Muscle of leg (tissue), 11 donors: ENCODE results near the gene SLC9A7. TPM values are rescaled to one million over a fixed set of nuclear protein-coding genes. Genes with fewer than 3 reads are reported as not detected.

ENCODE experiments used
- DNase-seq: peaks from one replicate; pipeline ENCODE4 v3.0.0; 2013
- H3K27ac ChIP-seq: one replicate; pipeline ENCODE4 v1.5.1; 2013; ENCODE audit warnings: mild to moderate bottlenecking, low read length, control low read depth
- H3K27me3 ChIP-seq: one replicate; pipeline ENCODE4 v1.6.1; 2013; ENCODE audit warnings: low read length; ENCODE audit not compliant: control insufficient read depth, insufficient read depth
- H3K36me3 ChIP-seq: one replicate; pipeline ENCODE4 v1.6.1; 2013; ENCODE audit warnings: low read length; ENCODE audit not compliant: control insufficient read depth, insufficient read depth
- H3K4me1 ChIP-seq: one replicate; pipeline ENCODE4 v1.6.1; 2013; ENCODE audit warnings: low read length; ENCODE audit not compliant: control insufficient read depth, insufficient read depth
- H3K4me3 ChIP-seq: one replicate; pipeline ENCODE4 v1.5.1; 2013; ENCODE audit warnings: low read length, control low read depth
- H3K9me3 ChIP-seq: replicated peaks from 2 replicates; pipeline ENCODE4 v1.6.1; 2013; ENCODE audit warnings: low read depth, low read length; ENCODE audit not compliant: control insufficient read depth
- WGBS: methylation state at CpG from one replicate; pipeline ENCODE4 v1.1.5; 2013; ENCODE audit warnings: missing lambda C conversion rate; ENCODE audit not compliant: insufficient coverage; 5-methylcytosine and 5-hydroxymethylcytosine counted together
- polyA plus RNA-seq, 8 donors: library from polyadenylated mRNA; unstranded; fragments of 120-200 nt; gene quantifications; one replicate each; pipeline versions ENCODE4 v1.2.1 to v1.2.3, GENCODE V29; 2013; ENCODE audit warnings: inconsistent platforms in 1 of 8, low replicate concordance in 1 of 8; ENCODE audit not compliant: insufficient read length in 8 of 8, insufficient read depth in 1 of 8
- total RNA-seq: library from RNA; stranded (reverse); fragments of 120-200 nt; gene quantifications from one replicate; pipeline ENCODE4 v1.2.4, GENCODE V29; 2013

Gene SLC9A7
- total and polyA plus RNA-seq, 9 donors, result 5.4 to 12.3 (median 6.7) TPM

GRCh38 chrX:46589977-46590723, 168.8 kb downstream of the SLC9A7 start:
- no peak overlapping the region for H3K4me3 ChIP-seq
- WGBS, result no CpG with 5 or more reads among the region's 7 CpGs
- peak; percentile 40 for DNase-seq
- H3K9me3 ChIP-seq, result no peaks in the 10 kb centered on the region
- peaks cover 10% of the 10 kb centered on the region for H3K27me3 ChIP-seq
- H3K36me3 ChIP-seq, result no peaks in the 10 kb centered on the region
- H3K27ac ChIP-seq, result no peak overlapping the region
- peaks cover 7% of the 10 kb centered on the region for H3K4me1 ChIP-seq

- Histone ChIP-seq H3K9me3 (no peaks in the 10 kb centered on the region), H3K27me3 (peaks cover 10% of the 10 kb centered on the region), H3K36me3 (no peaks in the 10 kb centered on the region), H3K4me1 (peaks cover 14% of the 10 kb centered on the region), H3K27ac (peak overlapping the region; percentile 39), H3K4me3 (no peak overlapping the region)
- 35% methylated on average over 3 of the region's 4 CpGs for WGBS
- DNase-seq, result peak; percentile 68
These were observed 170.7 kb downstream of the SLC9A7 start for GRCh38 chrX:46588263-46588662.

DNA sequence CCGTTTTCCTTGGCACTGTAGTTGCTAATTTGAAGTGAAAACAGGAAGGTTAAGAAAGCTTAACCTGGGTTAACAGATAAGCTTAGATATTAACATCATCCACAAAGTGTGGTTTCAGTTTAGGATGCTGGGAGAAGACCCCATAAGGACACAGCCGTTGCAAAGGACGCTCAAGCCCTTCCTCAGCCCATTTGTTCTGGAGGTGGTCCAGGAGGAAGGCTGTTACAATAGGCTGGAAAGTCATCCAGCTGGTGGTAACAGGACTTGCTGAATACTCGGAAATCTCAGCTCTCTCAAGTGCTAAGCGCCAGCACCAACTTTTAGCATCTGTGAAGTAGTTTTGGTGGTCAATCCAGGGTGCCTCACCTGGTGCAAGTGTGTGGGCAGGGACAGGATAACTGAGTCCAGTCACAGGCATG, 171.2 kb downstream of the SLC9A7 start:
- peak; percentile 71 for DNase-seq
- peaks cover 18% of the 10 kb centered on the region for H3K4me1 ChIP-seq
- H3K4me3 ChIP-seq, result no peak overlapping the region
- 44% methylated on average over 2 of the region's 5 CpGs for WGBS
- H3K9me3 ChIP-seq, result no peaks in the 10 kb centered on the region
- H3K27me3 ChIP-seq, result peaks cover 10% of the 10 kb centered on the region
- H3K36me3 ChIP-seq, result no peaks in the 10 kb centered on the region
- H3K27ac ChIP-seq, result peak overlapping the region; percentile 39

DNA sequence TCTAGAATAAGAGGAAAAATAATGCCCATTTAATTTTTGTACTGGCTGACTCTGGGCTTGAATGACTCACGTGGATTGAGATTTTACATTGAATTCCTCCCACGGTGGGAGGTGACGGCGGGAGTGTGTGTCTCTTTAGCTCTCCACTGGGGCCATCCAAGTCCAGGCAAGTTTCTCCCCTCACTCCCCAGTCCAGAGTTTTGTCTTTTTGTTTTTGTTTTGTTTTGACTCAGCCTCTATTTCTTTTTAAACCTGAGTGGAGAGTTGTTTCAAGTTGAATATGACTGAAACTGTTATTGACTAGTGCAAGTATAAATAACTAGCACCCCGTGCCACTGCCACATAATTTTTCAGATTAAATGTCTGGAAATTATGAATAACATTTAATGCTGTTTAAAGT, 171.8 kb downstream of the SLC9A7 start:
- WGBS, result 40% methylated on average over 3 of the region's 5 CpGs
- Histone ChIP-seq H3K9me3 (no peaks in the 10 kb centered on the region), H3K4me1 (peaks cover 18% of the 10 kb centered on the region), H3K36me3 (no peaks in the 10 kb centered on the region), H3K27me3 (peaks cover 8% of the 10 kb centered on the region), H3K4me3 (no peak overlapping the region), H3K27ac (peak overlapping the region; percentile 1)
- DNase-seq, result no peak

DNA sequence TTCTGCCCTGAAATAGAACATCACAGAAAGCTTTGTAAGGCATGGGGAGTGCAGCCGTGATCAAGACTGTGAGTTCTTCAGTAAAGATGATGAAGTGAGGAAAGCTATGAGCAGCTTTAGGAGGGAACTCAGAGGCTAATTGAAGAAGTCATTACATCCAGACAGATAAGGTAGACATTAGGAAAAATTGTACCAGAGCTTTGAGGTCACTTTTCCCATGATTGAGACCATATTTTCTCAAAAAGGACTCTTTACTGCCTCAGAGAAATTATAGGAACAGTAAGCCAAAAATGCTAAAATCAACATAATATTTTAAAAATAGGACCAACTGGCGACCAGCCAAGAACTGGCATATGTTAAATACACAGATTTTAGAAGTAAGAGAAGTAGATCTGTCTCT, 174.2 kb downstream of the SLC9A7 start:
- 50% methylated on average over 1 of the region's 2 CpGs for WGBS

DNA sequence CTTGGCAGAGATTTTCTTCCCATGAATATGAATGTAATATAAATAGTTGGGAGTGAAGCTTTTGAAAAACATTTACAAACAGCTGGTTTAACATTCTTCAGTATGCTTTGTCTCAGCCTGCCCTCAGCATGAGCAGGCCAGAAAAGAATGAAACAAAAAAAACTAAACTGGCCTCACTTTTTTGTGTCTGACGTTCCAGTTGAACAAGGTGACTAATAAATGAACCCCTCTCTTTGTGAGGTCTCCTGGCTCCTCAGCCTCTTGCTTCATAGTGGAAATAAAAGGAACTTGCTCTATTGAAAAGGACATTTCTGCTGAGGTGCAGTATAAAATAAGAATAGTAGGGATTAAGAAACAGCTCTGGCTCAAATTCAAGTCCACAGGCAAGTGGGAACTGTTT, 176.0 kb downstream of the SLC9A7 start:
- peak; percentile 35 for DNase-seq
- H3K9me3 ChIP-seq, result no peaks in the 10 kb centered on the region
- no peaks in the 10 kb centered on the region for H3K36me3 ChIP-seq
- no peak overlapping the region for H3K4me3 ChIP-seq
- peak overlapping the region; percentile 75 for H3K27ac ChIP-seq
- H3K27me3 ChIP-seq, result peaks cover 3% of the 10 kb centered on the region
- peaks cover 15% of the 10 kb centered on the region for H3K4me1 ChIP-seq
- no CpG with 5 or more reads among the region's 1 CpG for WGBS

More for the DNA sequence above, 174.2 kb downstream of the SLC9A7 start:
- no peaks in the 10 kb centered on the region for H3K9me3 ChIP-seq
- no peak overlapping the region for H3K4me3 ChIP-seq
- peaks cover 8% of the 10 kb centered on the region for H3K27me3 ChIP-seq
- H3K4me1 ChIP-seq, result peaks cover 18% of the 10 kb centered on the region
- no peak for DNase-seq
- H3K27ac ChIP-seq, result no peak overlapping the region
- H3K36me3 ChIP-seq, result no peaks in the 10 kb centered on the region

GRCh38 chrX:46582325-46582724, 176.6 kb downstream of the SLC9A7 start:
- H3K4me3 ChIP-seq, result no peak overlapping the region
- peaks cover 5% of the 10 kb centered on the region for H3K27me3 ChIP-seq
- peaks cover 13% of the 10 kb centered on the region for H3K4me1 ChIP-seq
- WGBS, result no CpG with 5 or more reads among the region's 3 CpGs
- no peak for DNase-seq
- no peaks in the 10 kb centered on the region for H3K36me3 ChIP-seq
- peak overlapping the region; percentile 32 for H3K27ac ChIP-seq
- no peaks in the 10 kb centered on the region for H3K9me3 ChIP-seq

DNA sequence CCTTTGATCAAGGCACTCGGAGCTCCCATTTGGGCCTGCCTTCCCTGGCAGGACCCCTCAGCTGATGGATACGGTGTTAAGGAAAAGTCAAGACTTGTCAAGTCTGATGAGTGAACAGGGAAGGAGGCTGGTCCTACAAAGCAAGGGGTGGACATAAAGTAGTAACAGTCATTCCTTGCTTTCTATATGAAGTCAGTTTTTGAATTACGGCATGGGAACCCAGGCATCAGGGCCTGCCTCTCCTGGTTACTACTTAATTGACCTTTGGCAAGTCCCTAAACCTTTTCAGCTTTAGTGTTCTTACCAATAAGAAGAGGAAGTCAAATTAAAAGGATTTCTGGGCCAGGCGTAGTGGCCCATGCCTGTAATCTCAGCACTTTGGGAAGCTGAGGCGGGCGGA, 178.3 kb downstream of the SLC9A7 start:
- no peak for DNase-seq
- WGBS, result 93% methylated on average over 3 of the region's 6 CpGs
- Histone ChIP-seq H3K9me3 (no peaks in the 10 kb centered on the region), H3K36me3 (no peaks in the 10 kb centered on the region), H3K4me1 (peaks cover 13% of the 10 kb centered on the region), H3K27ac (no peak overlapping the region), H3K27me3 (peaks cover 9% of the 10 kb centered on the region), H3K4me3 (no peak overlapping the region)

GRCh38 chrX:46579250-46579649, 179.7 kb downstream of the SLC9A7 start:
- H3K4me3 ChIP-seq, result no peak overlapping the region
- H3K36me3 ChIP-seq, result no peaks in the 10 kb centered on the region
- no peaks in the 10 kb centered on the region for H3K9me3 ChIP-seq
- peaks cover 16% of the 10 kb centered on the region for H3K4me1 ChIP-seq
- WGBS, result no CpG with 5 or more reads among the region's 1 CpG
- H3K27ac ChIP-seq, result no peak overlapping the region
- peaks cover 17% of the 10 kb centered on the region for H3K27me3 ChIP-seq
- DNase-seq, result no peak

- WGBS, result 60% methylated on average over 1 of the region's 7 CpGs
- H3K27ac ChIP-seq, result peak overlapping the region; percentile 17
- H3K9me3 ChIP-seq, result no peaks in the 10 kb centered on the region
- H3K4me1 ChIP-seq, result peaks cover 9% of the 10 kb centered on the region
- H3K4me3 ChIP-seq, result no peak overlapping the region
- no peak for DNase-seq
- H3K27me3 ChIP-seq, result peaks cover 26% of the 10 kb centered on the region
- no peaks in the 10 kb centered on the region for H3K36me3 ChIP-seq
These were observed 181.5 kb downstream of the SLC9A7 start for GRCh38 chrX:46577221-46578005.
